Umbilical cord (tissue), 2 donors: ENCODE data around the gene PLA2G6. TPM values are rescaled to one million over a fixed set of nuclear protein-coding genes. Genes with fewer than 3 reads are reported as not detected.

Experiments
- DNase-seq: peaks from one replicate; pipeline ENCODE4 v3.0.0-alpha.2; 2015; ENCODE audit warnings: low spot score
- total RNA-seq: library from RNA; depleted of rRNA; stranded (reverse); fragments of >200 nt; gene quantifications from one replicate; pipeline ENCODE4 v1.2.3, GENCODE V29; 2014; ENCODE audit warnings: low replicate concordance; ENCODE audit not compliant: insufficient read depth

Gene PLA2G6
- total RNA-seq, 1 donor from 2014 or later: 22.1 TPM

GRCh38 chr22:38072322-38073149 is 109.1 kb downstream of the PLA2G6 start:
- DNase-seq: no peak

- no peak for DNase-seq
Measured at GRCh38 chr22:38071421-38072321, 110.0 kb downstream of the PLA2G6 start.

GRCh38 chr22:38070250-38070921 is 111.2 kb downstream of the PLA2G6 start:
- no peak for DNase-seq

DNA sequence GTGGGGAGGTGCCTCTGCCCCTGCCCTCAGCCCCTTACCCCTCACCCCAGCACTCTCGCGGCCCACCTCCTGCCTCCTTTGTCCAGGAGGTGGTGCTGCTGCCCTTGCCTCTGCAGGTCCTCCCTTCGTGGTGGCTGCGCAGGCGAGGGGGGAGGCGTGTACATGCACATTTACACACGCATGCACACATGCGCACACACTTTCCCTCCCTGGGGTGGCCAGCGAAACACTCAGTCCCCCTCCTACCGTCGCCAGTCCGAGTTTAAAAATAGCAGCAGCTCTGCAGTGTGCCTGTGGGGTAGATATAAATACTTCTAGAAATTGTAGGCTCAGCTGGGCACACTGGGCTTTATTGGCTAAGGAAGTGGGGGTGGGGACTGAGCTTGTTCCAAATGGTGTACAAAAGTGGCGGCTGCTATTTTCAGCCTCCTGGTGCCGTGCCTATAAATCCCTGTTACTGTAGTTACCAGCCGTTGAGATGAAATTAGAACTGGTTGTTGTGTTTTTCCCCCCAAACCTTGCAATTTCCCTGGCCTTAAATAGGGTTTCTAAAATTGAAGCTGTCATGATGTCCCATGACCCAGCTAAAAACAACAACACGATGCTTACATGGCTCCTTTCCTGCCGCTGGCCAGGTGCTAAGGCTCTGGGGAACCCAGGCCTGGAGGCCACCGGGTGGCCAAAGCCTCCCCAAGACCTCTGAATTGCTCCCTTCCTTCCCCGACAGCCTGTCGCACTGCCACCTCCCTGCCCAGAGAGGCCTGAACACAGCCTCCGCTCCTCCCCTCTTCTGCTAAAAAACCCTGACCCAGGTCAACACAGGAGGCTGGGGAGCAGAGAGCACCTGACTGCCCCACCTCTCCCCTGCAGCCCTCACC is 112.0 kb downstream of the PLA2G6 start:
- peak; percentile 69 for DNase-seq

GRCh38 chr22:38068641-38069371 is 112.8 kb downstream of the PLA2G6 start:
- DNase-seq: no peak

DNA sequence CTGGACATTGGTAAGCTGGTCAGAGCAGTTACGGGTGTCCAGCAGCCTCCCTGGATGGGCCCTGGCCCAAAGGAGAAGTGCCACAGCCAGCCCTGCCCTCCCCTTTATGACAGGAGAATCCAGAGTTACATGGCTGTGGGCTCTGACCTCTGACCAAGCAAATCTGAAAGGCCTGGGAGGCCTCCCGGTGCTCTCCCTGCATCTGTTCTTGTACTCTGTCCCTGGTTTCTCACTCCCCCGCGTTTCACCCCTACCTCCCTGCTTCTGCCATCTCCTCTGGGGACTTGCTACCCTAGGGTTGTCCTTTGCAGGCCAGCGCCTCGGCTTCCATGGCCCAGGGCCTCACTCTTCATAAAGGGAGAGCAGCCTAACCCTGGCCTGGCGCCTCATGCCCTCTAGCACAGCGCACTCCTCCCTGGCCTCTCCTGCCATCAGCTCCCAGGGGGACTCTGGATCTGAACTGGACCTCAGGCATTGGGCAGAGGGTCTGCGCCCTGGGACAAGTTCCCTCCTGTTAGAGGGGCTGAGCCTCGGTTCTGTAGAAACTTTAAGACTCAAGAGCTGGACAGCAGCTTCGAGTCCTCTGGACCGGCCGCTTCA is 113.8 kb downstream of the PLA2G6 start:
- no peak for DNase-seq

GRCh38 chr22:38067028-38067415 is 114.6 kb downstream of the PLA2G6 start:
- no peak for DNase-seq

- no peak for DNase-seq
Measured at GRCh38 chr22:38066381-38067027, 115.1 kb downstream of the PLA2G6 start.

DNA sequence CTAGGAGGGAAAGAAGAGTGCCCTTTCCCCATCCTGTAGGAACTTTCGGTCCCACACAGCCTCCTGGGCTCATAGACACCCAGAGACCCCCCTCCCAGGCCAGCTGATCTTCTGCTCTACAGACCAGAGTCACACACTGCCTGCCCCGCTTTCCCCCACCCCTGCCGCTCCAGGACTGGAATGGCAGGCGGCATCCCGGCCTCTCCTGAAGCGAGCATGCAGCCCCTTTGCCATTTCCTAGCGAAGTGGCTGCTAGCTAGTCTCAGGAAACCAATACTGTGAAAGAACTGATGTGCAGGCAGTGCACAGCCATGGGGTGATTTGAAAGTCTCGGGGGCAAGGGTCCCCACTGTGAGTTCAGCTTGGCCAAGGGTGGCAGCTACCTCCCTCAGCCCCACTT is 116.1 kb downstream of the PLA2G6 start:
- DNase-seq: no peak

DNA sequence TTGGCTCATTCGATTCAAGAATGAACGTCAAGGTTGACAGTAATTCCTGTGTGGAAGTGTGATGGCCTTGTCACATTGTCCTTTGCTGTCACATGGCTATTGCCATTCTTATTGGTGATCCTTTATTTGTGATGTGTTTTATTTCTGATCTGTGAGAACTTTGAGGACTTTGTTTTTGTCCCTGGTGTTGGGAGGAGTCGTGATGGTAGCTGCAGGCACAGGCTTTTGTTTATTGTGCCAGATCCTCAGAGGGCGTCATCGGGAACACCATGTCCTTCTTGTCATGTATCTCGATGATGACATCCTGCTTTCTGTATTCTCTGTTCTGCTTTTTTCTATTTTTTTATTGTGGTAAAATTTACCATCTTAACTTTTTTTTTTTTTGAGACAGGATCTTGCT is 118.8 kb downstream of the PLA2G6 start:
- DNase-seq: no peak

Other genes starting within 250 kb of the PLA2G6 start
- not detected for gene C22orf23, start 228.2 kb downstream of the PLA2G6 start, total RNA-seq
- gene POLR2F, start 228.1 kb downstream of the PLA2G6 start, total RNA-seq: 31.1 TPM
- 1.7 TPM for gene SOX10, start 197.3 kb downstream of the PLA2G6 start, total RNA-seq
- 5.5 TPM for gene PICK1, start 124.4 kb downstream of the PLA2G6 start, total RNA-seq
- gene SLC16A8, start 97.6 kb downstream of the PLA2G6 start, total RNA-seq: not detected
- gene BAIAP2L2, start 71.1 kb downstream of the PLA2G6 start, total RNA-seq: not detected
- gene MAFF, start 20.2 kb upstream of the PLA2G6 start, total RNA-seq: 31.3 TPM
- gene TMEM184B, start 91.2 kb upstream of the PLA2G6 start, total RNA-seq: 42.1 TPM
- 63.1 TPM for gene CSNK1E, start 135.6 kb upstream of the PLA2G6 start, total RNA-seq